Epithelial cell of prostate (primary cell): ENCODE data around the gene ACVR1B.

Experiments
- DNase-seq: peaks from one replicate; pipeline ENCODE4 v3.0.0-alpha.2; 2011; ENCODE audit warnings: low read depth, low spot score
- H3K27ac ChIP-seq: fragments of 450-650 bp; 2 replicates; pipeline ENCODE4 v1.5.1; 2017; ENCODE audit warnings: mild to moderate bottlenecking

ACVR1B gene

DNA sequence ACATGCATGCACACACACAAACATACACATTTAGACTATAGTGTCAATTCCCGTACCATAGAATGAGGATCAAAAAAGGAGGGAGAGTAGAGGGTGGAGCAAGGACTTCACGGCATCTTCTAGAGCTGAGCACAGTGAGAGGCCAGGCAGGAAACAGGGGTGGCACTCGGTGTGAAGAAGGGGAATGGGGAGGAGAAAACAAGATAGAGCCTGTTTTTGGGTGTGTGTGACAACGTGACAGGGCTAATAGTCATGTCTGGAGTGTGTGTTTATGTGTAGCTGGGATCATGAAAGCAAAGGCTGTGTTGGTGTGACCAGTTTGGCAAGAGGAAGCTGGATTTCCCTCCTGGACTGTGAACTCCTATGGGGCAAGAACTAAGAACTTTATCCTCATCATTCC, 9.9 kb upstream of the ACVR1B start:
- peak overlapping the region; percentile 54 for H3K27ac ChIP-seq
- DNase-seq = peak; percentile 85

GRCh38 chr12:51942056-51942455, 9.4 kb upstream of the ACVR1B start:
- H3K27ac ChIP-seq = peak overlapping the region; percentile 54
- DNase-seq = no peak

- H3K27ac ChIP-seq = peak overlapping the region; percentile 54
- no peak for DNase-seq
Measured at GRCh38 chr12:51942501-51943000, 8.9 kb upstream of the ACVR1B start.

DNA sequence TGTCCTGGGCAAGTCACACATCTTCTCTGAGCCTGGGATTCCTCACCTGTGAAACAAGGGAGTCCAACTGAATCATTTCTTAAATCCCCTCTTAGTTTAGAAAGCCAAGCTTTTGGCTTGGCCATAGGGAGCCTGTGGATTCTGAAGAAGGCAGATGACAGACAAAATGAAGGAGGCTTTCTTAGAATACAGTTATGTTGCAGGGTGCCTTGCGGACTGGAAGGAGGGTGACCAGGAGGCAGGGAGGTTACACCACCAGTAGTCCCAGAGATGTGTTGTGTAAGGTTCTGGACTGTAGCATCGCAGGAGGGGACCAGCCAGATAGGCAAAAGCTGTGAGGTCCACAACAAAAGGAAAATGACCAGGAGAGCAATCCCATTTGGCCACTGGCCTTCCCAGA, 8.2 kb upstream of the ACVR1B start:
- H3K27ac ChIP-seq = no peak overlapping the region
- DNase-seq = no peak

DNA sequence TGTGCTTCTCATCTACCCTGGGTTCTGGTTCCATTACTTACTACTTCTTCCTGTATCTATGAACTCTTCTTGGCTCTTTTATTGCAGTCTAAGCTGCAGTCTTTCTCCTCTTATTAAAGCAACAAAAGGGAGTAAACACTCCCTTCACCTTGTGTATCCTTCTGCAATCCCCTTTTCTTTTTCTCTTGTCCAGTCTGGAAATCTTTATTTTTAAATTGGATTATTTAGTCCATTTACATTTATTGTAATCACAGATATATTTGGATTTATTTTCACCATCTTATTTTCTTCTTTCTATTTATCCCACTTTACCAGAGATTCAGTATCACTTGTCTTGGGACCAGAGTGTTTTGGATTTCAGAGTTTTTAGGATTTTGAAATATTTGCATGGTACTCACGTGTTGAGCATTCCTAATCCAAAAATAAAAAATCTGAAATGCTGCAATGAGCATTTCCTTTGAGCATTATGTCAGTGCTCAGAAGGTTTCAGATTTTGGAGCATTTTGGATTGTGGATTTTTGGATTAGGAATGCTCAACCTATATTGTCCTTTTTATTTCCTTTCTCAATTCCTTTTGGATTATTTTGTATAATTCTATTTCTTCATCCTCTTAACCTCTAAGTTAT, 6.8 kb upstream of the ACVR1B start:
- no peak overlapping the region for H3K27ac ChIP-seq
- DNase-seq = no peak

GRCh38 chr12:51947246-51947996, 4.1 kb upstream of the ACVR1B start:
- H3K27ac ChIP-seq = no peak overlapping the region
- DNase-seq = no peak

DNA sequence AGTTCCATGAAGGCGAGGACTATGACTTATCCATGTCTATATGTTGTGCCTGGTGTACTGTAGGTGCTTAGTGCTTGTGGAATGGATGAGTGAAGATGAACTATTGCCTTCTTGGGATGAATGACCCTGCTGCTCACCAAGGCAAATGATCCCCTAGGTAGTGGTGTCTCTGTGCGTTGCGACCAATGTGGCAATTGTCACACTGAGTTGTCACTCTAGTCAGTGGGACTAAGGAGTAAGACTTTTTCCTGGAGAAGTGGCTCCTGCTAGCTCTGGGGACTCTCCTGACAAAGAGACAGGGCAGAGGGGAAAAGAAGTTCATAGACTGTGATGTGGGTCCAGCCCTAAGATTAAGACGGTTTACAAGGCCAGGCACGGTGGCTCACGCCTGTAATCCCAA, 3.4 kb upstream of the ACVR1B start:
- no peak overlapping the region for H3K27ac ChIP-seq
- DNase-seq = no peak

DNA sequence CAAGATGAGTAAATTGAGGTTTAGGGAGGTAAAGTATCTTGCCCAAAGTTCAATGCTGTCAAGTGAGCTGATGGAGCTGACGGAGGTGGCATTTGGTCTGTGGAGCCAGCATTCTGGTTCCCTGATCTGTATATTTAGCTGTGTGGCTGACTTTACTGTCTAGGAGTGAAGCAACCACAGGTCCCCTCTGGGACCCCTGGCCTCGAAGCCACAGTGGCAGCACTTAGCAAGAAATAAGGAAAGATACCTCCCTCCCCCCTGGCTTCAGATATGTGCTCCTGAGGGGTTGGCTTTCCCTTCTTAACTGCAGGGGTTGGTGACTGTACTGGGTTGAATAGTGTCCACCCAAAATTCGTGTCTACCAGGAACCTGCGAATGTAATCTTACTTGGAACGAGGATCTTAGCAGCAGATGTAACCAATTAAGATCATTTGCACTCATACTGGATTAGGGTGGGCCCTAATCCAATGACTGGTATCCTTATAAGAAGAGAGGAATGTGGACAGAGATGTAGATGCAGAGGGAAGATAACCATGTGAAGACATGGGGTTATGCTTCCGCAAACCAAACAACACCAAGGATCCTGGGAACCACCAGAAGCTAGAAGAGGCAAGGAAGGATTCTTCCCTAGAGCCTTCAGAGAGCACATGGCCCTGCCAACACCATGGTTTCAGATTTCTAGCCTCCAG, 2.0 kb upstream of the ACVR1B start:
- DNase-seq = no peak

GRCh38 chr12:51950682-51951198, 759 bp upstream of the ACVR1B start:
- no peak for DNase-seq
- no peak overlapping the region for H3K27ac ChIP-seq

More for the DNA sequence above, 2.0 kb upstream of the ACVR1B start:
- H3K27ac ChIP-seq = no peak overlapping the region

GRCh38 chr12:51951843-51952722, 584 bp downstream of the ACVR1B start:
- no peak for DNase-seq
- peak overlapping the region; percentile 28 for H3K27ac ChIP-seq

- no peak for DNase-seq
- no peak overlapping the region for H3K27ac ChIP-seq
Measured at GRCh38 chr12:51953089-51953488, 1.6 kb downstream of the ACVR1B start.

GRCh38 chr12:51953864-51954263, 2.4 kb downstream of the ACVR1B start:
- no peak overlapping the region for H3K27ac ChIP-seq
- DNase-seq = no peak

DNA sequence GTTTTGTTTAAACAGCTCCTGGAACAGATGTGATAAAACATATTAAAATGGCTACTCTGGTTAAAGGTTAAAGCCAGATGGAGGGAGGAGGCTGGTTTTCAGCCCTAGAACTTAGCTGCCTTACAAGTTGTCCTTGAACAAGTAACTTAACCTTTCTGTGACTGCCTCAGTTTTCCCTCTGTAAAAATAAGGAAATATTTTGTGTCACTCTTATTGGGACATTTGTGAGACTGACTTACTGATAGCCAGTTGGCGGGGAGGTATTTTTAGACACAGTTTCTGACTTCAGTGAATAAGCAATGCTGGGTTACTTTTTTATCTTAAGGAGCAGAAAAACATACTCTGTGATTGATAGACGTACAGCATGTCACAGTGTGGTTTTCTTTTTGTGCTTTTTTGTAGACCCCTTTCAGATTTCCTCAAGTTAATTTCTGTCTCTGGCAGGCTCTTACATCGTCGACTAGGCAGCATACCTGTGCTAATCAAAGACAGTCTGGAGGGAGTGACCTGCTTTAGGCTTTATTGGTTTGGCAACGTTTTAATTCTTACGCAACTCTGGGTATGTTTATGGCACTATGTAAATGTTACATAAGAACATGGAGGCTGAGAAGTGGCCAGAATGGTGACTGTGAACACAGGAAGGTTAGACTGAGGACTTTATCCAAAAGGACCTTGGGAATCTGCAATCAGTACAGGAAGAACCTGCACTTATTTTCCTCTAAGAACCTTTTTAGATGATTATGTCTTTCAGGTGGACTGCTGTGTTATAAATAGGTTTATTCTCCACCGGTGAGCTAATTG, 3.3 kb downstream of the ACVR1B start:
- peak overlapping the region; percentile 40 for H3K27ac ChIP-seq
- peak; percentile 75 for DNase-seq

- DNase-seq = no peak
- H3K27ac ChIP-seq = peak overlapping the region; percentile 40
Measured at GRCh38 chr12:51955702-51956101, 4.2 kb downstream of the ACVR1B start.

DNA sequence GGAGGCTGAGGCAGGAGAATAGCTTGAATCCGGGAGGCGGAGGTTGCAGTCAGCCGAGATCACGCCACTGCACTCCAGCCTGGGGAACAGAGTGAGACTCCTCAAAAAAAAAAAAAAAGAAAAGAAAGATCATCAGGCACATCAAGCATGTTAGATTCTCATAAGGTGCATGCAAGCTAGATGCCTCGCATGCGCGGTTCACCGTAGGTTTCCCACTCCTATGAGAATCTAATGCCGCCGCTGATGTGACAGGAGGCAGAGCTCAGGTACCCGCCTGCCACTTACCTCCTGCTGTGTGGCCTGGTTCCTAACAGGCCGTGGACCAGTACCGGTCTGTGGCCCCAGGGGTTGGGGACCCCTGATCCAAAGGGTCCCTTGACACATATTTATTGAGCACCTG, 7.0 kb downstream of the ACVR1B start:
- H3K27ac ChIP-seq = no peak overlapping the region

DNA sequence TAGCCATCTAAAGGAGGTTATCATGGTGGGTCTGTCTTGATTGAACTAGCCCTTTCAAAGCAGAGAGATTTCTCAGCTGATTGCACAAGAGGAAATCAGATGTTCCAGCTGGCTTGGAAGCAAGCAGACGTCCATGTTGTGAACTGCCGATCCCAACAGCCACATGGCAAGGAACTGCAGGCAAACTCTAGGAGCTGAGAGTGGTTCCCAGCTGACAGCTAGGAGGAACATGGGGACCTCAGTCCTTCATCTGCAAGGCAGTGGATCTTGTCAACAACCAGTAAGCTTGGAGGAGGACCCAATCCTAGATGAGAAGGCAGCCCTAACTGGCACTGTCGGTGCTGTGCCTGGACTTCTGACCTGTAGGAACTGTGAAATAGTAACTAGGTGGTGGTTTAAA, 7.7 kb downstream of the ACVR1B start:
- H3K27ac ChIP-seq = no peak overlapping the region
- no peak for DNase-seq

More for the DNA sequence above, 7.0 kb downstream of the ACVR1B start:
- no peak for DNase-seq

DNA sequence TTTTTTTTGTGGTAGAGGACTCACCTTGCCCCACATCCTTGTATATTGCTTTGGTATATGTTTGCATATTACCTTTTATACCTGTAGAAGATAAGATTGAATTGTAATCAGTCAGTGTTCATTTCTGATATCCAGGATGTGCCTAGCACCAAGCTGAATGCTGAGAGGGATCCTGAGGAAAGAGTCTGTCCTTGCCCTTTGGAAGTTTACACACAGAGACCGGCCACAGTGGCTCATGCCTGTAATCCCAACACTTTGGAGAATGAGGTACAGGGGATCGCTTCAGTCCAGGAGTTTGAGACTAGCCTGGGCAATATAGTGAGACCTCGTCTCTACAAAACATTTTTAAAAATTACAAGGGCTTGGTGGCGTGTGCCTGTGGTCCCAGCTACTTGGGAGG, 8.4 kb downstream of the ACVR1B start:
- DNase-seq = no peak
- no peak overlapping the region for H3K27ac ChIP-seq

DNA sequence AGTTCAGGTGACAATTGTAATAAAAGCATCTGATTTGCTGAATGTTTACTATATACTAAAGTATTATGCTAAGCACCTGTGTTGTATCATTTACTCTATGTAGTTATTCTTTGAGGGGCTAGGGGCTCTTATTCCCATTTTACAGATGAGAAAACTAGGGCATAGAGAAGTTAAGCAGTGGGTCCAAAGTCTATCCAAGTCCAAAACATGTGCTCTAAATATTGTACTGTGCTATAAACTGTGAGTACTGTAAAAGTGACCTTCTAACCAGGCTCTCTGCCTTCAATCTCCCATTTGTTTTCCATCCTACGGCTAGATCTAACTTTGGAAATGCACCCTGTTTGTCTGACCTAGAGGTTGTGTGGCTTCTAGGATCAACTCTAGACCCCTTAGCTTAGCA, 9.0 kb downstream of the ACVR1B start:
- DNase-seq = no peak
- H3K27ac ChIP-seq = no peak overlapping the region

DNA sequence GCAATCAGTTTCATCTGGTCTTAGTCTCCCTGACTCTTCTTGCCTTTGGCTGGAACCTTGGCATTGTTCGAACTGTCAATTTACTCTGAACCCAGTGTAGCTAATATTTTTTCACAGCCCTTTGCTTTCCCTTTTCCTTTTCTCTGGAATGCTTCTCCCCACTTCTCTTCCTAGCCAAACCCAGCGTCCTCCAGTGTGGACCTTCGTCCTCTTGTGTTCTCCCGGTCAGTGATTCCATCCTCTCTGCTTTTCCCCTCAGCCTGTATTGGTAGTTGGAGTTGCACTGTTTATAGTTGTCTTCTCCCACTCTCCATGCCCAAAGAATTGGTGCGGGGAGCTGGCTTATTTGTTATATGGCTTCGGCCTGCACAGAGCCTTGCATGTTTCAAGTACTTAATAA, 9.4 kb downstream of the ACVR1B start:
- no peak overlapping the region for H3K27ac ChIP-seq
- DNase-seq = no peak
